IPS-20b (cell line): ENCODE measurements around the gene CEP135.
"Not testable (repeated sequence)": the region's sequence is repeated elsewhere in the genome, so short reads cannot be mapped to it uniquely, and the experiment has no call there.

ENCODE experiments used
- H3K27ac ChIP-seq: one replicate; pipeline ENCODE4 v1.5.1; 2013; ENCODE audit warnings: low read length
- H3K27me3 ChIP-seq: 2 replicates; pipeline ENCODE4 v1.6.1; 2013; ENCODE audit warnings: mild to moderate bottlenecking, low read length, inconsistent platforms; ENCODE audit not compliant: insufficient read depth
- H3K36me3 ChIP-seq: 2 replicates; pipeline ENCODE4 v1.6.1; 2013; ENCODE audit warnings: low read depth, mild to moderate bottlenecking, inconsistent platforms, low read length, moderate library complexity; ENCODE audit not compliant: insufficient read depth
- H3K4me1 ChIP-seq: 2 replicates; pipeline ENCODE4 v1.6.1; 2013; ENCODE audit warnings: mild to moderate bottlenecking, control low read depth, inconsistent platforms, low read length, moderate library complexity; ENCODE audit not compliant: insufficient read depth
- H3K4me3 ChIP-seq: 2 replicates; pipeline ENCODE4 v1.5.1; 2013; ENCODE audit warnings: mild to moderate bottlenecking, low read length, inconsistent platforms
- H3K9ac ChIP-seq: 2 replicates; pipeline ENCODE4 v1.6.1; 2013; ENCODE audit warnings: low read depth, mild to moderate bottlenecking, inconsistent platforms, low read length, moderate library complexity
- H3K9me3 ChIP-seq: 2 replicates; pipeline ENCODE4 v1.6.1; 2013; ENCODE audit warnings: mild to moderate bottlenecking, low read depth, low read length, inconsistent platforms; ENCODE audit not compliant: insufficient read depth

Gene CEP135

GRCh38 chr4:55925241-55925640 is 23.5 kb upstream of the CEP135 start:
- no peaks in the 10 kb centered on the region; the same call in 1 of the 2 replicates for H3K9me3 ChIP-seq
- H3K4me1 ChIP-seq = peaks cover 8% of the 10 kb centered on the region; the same call in 1 of the 2 replicates
- H3K9ac ChIP-seq = no peak overlapping the region
- no peaks in the 10 kb centered on the region for H3K27me3 ChIP-seq
- H3K27ac ChIP-seq = no peak overlapping the region
- H3K4me3 ChIP-seq = no peak overlapping the region
- H3K36me3 ChIP-seq = no peaks in the 10 kb centered on the region

DNA sequence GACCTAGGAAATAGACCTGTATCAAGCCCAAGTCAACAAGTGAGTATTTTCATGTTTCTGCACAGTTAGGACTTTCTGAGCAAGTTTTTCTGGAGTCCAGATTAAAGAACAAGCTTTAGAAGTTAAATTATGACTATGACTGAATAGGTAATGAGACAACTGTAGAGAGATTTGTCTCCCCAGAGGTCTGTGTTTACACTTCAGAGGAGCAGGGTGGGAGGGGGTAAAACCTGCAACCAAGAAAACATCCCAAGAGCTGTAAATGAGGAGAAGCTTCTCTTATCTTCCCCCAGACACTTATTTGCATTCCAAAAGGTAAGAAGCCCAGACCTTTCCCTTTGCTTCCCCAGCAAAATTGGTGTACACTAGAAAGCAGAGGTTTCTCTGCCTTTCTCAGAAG is 22.1 kb upstream of the CEP135 start:
- no peak overlapping the region for H3K27ac ChIP-seq

GRCh38 chr4:55927803-55928437 is 20.8 kb upstream of the CEP135 start:
- Histone ChIP-seq H3K4me1 (peaks cover 8% of the 10 kb centered on the region; the same call in 1 of the 2 replicates), H3K27ac (no peak overlapping the region), H3K9me3 (no peaks in the 10 kb centered on the region; the same call in 1 of the 2 replicates), H3K9ac (no peak overlapping the region), H3K4me3 (no peak overlapping the region), H3K27me3 (no peaks in the 10 kb centered on the region), H3K36me3 (no peaks in the 10 kb centered on the region)

More for the DNA sequence above, 22.1 kb upstream of the CEP135 start:
- Histone ChIP-seq H3K4me1 (peaks cover 8% of the 10 kb centered on the region; the same call in 1 of the 2 replicates), H3K36me3 (no peaks in the 10 kb centered on the region), H3K9me3 (no peaks in the 10 kb centered on the region; the same call in 1 of the 2 replicates), H3K27me3 (no peaks in the 10 kb centered on the region), H3K4me3 (0 out of 2 replicates have a peak overlapping the region, but pooled peaks have one; percentile 20), H3K9ac (no peak overlapping the region)

- no peak overlapping the region for H3K9ac ChIP-seq
- no peak overlapping the region for H3K4me3 ChIP-seq
- H3K36me3 ChIP-seq = no peaks in the 10 kb centered on the region
- no peaks in the 10 kb centered on the region; the same call in 1 of the 2 replicates for H3K9me3 ChIP-seq
- H3K27ac ChIP-seq = no peak overlapping the region
- no peaks in the 10 kb centered on the region for H3K27me3 ChIP-seq
- H3K4me1 ChIP-seq = peaks cover 8% of the 10 kb centered on the region; the same call in 1 of the 2 replicates
These were observed 19.9 kb upstream of the CEP135 start for GRCh38 chr4:55928846-55929245.

DNA sequence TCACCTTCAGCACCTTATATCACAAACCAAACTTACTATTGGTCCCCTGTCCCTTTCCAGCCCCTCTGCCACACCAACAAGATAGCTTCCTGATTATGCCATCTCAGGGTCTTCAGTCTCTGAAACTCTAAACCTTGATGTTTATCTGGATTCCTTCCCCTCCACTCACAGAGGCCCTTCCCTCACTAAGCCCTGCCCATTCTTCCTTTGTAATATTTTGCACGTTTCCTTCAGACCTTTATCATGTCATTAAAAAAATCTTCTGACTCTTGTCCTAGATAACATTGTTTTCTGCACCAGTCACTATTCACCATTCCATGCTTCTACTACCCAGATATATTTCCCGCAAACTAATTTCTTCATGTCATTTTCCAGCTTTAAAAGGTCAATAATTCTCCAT is 17.7 kb upstream of the CEP135 start:
- Histone ChIP-seq H3K27me3 (no peaks in the 10 kb centered on the region), H3K9me3 (peaks cover 4% of the 10 kb centered on the region), H3K4me1 (peaks cover 8% of the 10 kb centered on the region; the same call in 1 of the 2 replicates)

GRCh38 chr4:55931833-55932232 is 16.9 kb upstream of the CEP135 start:
- H3K27ac ChIP-seq = no peak overlapping the region
- peaks cover 5% of the 10 kb centered on the region; the same call in 1 of the 2 replicates for H3K4me1 ChIP-seq
- H3K27me3 ChIP-seq = no peaks in the 10 kb centered on the region
- no peaks in the 10 kb centered on the region for H3K36me3 ChIP-seq
- H3K4me3 ChIP-seq = no peak overlapping the region
- H3K9me3 ChIP-seq = peaks cover 4% of the 10 kb centered on the region
- no peak overlapping the region for H3K9ac ChIP-seq

More for the DNA sequence above, 17.7 kb upstream of the CEP135 start:
- Histone ChIP-seq H3K9ac (no peak overlapping the region), H3K27ac (no peak overlapping the region), H3K36me3 (no peaks in the 10 kb centered on the region), H3K4me3 (no peak overlapping the region)

- Histone ChIP-seq H3K9ac (no peak overlapping the region), H3K9me3 (peaks cover 5% of the 10 kb centered on the region), H3K4me1 (no peaks in the 10 kb centered on the region), H3K36me3 (no peaks in the 10 kb centered on the region), H3K27me3 (no peaks in the 10 kb centered on the region), H3K27ac (no peak overlapping the region), H3K4me3 (no peak overlapping the region)
These were observed 16.2 kb upstream of the CEP135 start for GRCh38 chr4:55932511-55932910.

GRCh38 chr4:55933611-55934010 is 15.1 kb upstream of the CEP135 start:
- Histone ChIP-seq H3K36me3 (no peaks in the 10 kb centered on the region), H3K4me3 (no peak overlapping the region), H3K27ac (no peak overlapping the region), H3K9me3 (peaks cover 10% of the 10 kb centered on the region), H3K4me1 (no peaks in the 10 kb centered on the region), H3K9ac (no peak overlapping the region), H3K27me3 (no peaks in the 10 kb centered on the region)

DNA sequence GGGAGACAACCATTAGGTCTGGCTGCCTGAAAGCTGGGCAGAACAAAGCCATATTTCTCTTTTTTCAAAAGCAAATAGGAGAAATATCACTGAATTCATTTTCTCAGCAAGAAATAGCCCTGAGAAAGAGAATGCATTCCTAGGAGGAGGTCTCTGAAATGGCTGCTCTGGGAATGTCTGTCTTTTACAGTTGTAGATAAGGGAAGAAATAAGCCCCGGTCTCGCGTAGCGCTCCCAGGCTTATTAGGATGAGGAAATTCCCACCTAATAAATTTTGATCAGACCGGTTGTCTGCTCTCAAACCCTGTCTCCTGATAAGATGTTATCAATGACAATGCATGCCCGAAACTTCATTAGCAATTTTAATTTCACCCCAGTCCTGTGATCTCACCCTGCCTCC is 12.8 kb upstream of the CEP135 start:
- not testable (repeated sequence) for H3K27ac ChIP-seq, H3K27me3 ChIP-seq, H3K4me3 ChIP-seq, H3K9ac ChIP-seq, H3K36me3 ChIP-seq, H3K4me1 ChIP-seq
- H3K9me3 ChIP-seq = peaks cover 10% of the 10 kb centered on the region

DNA sequence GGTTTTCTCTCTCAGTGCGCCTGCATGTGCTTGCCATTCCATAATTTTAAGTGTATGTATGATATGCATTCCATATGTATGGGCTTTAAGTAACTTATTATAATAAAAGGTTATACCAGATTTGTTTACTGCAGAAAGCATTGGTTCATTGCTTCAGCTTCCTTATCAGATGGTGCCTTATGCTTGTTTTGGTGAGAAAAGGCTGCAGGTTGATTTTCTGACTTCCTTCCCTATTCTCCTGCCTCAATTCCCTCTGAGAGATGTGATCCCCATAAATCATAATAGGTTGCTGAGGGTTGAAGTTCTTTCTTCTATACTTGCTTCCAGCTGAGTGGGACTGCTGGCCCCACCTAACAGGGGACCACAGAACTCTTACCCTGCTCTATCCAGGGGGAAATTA is 10.3 kb upstream of the CEP135 start:
- Histone ChIP-seq H3K27ac (no peak overlapping the region), H3K4me1 (peaks cover 5% of the 10 kb centered on the region; the same call in 1 of the 2 replicates), H3K4me3 (no peak overlapping the region), H3K36me3 (no peaks in the 10 kb centered on the region), H3K9me3 (peaks cover 10% of the 10 kb centered on the region), H3K27me3 (no peaks in the 10 kb centered on the region), H3K9ac (no peak overlapping the region)

DNA sequence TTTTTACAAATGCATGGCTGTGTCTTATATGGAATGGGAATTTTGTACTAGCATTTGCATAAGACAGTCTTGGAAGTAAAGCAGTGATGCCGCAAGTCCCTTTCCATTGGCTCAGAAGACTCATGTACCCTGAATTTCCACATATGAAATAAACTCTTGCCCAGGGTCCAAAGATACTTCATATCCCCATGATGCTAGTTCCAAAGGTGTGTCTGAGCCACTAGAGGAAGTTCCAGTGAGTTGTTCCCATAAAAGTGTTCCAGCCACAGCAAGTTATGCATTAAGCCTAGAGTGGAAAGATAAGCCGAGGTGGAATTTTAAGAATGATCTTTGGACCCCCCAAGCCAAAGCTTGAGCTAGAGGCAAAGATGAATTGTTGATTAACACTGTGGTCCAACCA is 9.3 kb upstream of the CEP135 start:
- Histone ChIP-seq H3K36me3 (no peaks in the 10 kb centered on the region), H3K27me3 (no peaks in the 10 kb centered on the region), H3K27ac (no peak overlapping the region), H3K4me1 (peaks cover 5% of the 10 kb centered on the region; the same call in 1 of the 2 replicates), H3K9me3 (peaks cover 10% of the 10 kb centered on the region), H3K9ac (no peak overlapping the region), H3K4me3 (no peak overlapping the region)

GRCh38 chr4:55941881-55942396 is 6.8 kb upstream of the CEP135 start:
- H3K36me3 ChIP-seq = no peaks in the 10 kb centered on the region

More at GRCh38 chr4:55941881-55942396, 6.8 kb upstream of the CEP135 start:
- Histone ChIP-seq H3K4me1 (peaks cover 5% of the 10 kb centered on the region), H3K9me3 (peaks cover 6% of the 10 kb centered on the region), H3K4me3 (no peak overlapping the region), H3K27me3 (no peaks in the 10 kb centered on the region), H3K27ac (no peak overlapping the region), H3K9ac (no peak overlapping the region)
